ENCODE data around the gene CASZ1.

- TF ChIP-seq POLR2A (IDR thresholded peaks at IDR 0.05) (no peak), CTCF (IDR thresholded peaks at IDR 0.05) (no peak)
Measured at GRCh38 chr1:10841118-10841517, 44.7 kb upstream of the CASZ1 start.

Measured in testis (tissue), 2 donors.